Bronchial epithelial cell (primary cell): Measurements from ENCODE around the gene DBF4B. TPM values are rescaled to one million over a fixed set of nuclear protein-coding genes. Genes with fewer than 3 reads are reported as not detected.

Experiments used
- DNase-seq: peaks from one replicate; pipeline ENCODE4 v3.0.0-alpha.2; 2010; ENCODE audit warnings: low read depth
- FAIRE-seq: peaks from 2 replicates; lab custom pipeline; 2011; peaks lifted over from hg19 to GRCh38; lab: Jason Lieb, UNC
- H3K27me3 ChIP-seq: 2 replicates; pipeline ENCODE4 v1.5.1; 2011; ENCODE audit warnings: low read length; ENCODE audit not compliant: control insufficient read depth, insufficient read depth
- H3K36me3 ChIP-seq: 2 replicates; pipeline ENCODE4 v1.5.1; 2011; ENCODE audit warnings: low read length; ENCODE audit not compliant: control insufficient read depth, insufficient read depth
- H3K4me3 ChIP-seq: 2 replicates; pipeline ENCODE4 v1.5.1; 2011; ENCODE audit warnings: mild to moderate bottlenecking, low read depth, low read length, control low read depth
- total RNA-seq: library from RNA; depleted of rRNA; stranded (reverse); fragments of >200 nt; gene quantifications from 2 replicates; pipeline ENCODE4 v1.2.1, GENCODE V29; 2014
- TF ChIP-seq, protein P1 (sequence below): IDR thresholded peaks from 2 replicates; pipeline ENCODE4 v1.5.1; 2011; ENCODE audit warnings: mild to moderate bottlenecking, moderate library complexity, low read length, control low read depth, inconsistent platforms; ENCODE audit not compliant: insufficient read depth, severe bottlenecking

DBF4B gene
- total RNA-seq, 1 donor from 2014 or later, result 0.79 TPM

DNA sequence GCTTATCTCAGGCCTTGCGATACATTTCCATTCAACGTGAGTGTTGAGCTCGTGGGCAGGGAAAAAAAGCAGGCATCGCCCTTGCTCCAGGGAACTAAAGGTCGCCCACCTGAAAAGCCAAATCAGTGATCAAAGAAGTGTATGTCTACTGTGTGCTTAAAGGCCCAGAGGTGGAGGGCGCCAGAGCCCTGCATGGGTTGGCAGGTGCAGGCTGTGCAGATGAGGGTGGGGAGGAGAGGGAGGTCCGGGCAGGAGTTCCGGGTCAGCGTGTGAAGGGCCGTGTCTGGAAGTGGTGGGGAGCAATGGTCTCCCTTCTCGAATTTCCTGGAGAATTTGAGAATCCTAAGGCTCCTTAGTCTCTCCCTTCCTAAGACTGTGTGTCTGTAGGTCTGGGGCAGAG, 57.5 kb downstream of the DBF4B start:
- Histone ChIP-seq H3K36me3 (no peaks in the 10 kb centered on the region), H3K4me3 (no peak overlapping the region), H3K27me3 (peaks cover 16% of the 10 kb centered on the region)
- FAIRE-seq (no peak), DNase-seq (no peak)
- TF ChIP-seq, protein P1, sequence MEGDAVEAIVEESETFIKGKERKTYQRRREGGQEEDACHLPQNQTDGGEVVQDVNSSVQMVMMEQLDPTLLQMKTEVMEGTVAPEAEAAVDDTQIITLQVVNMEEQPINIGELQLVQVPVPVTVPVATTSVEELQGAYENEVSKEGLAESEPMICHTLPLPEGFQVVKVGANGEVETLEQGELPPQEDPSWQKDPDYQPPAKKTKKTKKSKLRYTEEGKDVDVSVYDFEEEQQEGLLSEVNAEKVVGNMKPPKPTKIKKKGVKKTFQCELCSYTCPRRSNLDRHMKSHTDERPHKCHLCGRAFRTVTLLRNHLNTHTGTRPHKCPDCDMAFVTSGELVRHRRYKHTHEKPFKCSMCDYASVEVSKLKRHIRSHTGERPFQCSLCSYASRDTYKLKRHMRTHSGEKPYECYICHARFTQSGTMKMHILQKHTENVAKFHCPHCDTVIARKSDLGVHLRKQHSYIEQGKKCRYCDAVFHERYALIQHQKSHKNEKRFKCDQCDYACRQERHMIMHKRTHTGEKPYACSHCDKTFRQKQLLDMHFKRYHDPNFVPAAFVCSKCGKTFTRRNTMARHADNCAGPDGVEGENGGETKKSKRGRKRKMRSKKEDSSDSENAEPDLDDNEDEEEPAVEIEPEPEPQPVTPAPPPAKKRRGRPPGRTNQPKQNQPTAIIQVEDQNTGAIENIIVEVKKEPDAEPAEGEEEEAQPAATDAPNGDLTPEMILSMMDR, result no peak

DNA sequence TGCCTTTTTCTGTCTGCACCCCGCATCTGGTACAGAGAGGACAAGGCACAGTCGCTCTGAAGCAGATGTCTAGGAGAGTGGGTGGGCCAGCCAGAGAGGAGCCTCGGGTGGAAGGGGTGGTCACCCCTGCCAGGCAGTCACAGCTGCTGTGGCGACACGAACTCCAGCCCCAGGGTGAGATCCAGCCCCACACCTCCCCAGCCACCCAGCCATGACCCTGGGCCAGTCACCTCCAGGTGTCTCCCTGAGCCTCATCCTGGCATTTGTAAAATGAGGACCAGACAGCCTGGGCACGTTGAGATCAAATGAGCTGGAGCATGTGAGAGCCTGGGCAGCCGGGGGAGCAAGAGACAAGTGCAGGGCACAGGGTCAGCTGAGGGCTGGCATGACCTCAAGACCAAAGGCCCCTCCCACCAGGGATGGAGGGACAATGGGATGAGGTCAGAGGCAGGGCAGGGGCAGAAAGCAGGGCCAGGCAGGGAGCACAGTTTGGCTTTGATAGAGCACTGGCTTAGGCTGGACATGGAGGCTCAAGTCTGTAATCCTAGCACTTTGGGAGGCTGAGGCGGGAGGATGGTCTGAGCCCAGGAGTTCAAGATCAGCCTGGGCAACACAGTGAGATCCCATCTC, 58.1 kb downstream of the DBF4B start:
- no peaks in the 10 kb centered on the region for H3K36me3 ChIP-seq
- H3K4me3 ChIP-seq, result no peak overlapping the region
- H3K27me3 ChIP-seq, result peaks cover 12% of the 10 kb centered on the region
- TF ChIP-seq, protein P1, result no peak
- FAIRE-seq (no peak), DNase-seq (no peak)

DNA sequence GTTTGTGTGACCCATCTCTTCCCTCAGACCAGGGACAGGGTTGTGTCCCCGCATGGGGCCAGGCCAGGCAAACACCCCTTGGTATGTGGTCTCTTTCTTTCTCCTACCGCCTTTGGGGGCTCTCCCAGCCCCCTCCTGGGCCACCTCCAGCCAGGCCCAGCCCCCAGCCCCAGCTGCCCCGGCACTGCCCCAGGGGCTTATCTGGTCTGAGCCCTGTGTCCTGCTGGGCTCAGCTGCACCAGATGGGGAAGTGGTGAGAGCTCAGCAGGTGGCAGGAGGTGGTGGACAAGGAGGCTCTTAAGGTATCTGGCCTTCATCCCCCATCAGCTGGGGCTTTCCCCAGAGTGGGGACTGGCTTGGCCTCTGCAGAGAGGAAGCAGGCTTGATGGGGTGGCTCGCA, 59.0 kb downstream of the DBF4B start:
- TF ChIP-seq, protein P1, result no peak
- peaks cover 12% of the 10 kb centered on the region for H3K27me3 ChIP-seq
- FAIRE-seq, result no peak

DNA sequence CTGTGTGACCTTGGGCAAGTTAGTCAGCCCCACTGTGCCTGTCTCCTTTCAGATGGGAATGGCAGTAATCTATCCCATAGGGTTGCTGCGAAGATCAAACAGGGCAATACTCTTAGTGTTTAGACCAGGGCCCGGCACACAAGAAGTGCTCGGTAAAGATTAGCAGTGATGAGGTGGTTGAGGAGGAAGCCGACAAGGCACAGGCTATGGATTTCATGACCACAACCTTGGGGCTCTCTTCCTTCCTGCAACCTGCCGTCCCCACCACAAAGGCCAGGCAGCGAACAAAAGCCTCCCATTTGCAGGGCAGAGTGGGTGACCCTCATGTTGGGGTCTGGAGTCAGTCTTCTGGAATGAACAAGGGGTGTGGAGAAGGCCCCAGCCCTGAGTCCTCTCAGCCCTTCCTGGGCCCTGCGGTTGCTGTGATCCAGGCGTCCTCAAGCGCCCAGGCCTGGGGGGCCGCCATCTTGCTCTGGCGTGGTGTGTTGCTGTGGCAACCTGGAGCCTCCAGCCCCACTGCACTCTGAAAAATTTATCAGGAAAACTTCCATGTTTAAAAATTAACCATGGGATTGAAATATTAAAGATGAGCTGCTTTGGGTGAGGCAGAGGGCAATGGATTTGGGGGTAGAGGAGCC, 60.2 kb downstream of the DBF4B start:
- Histone ChIP-seq H3K4me3 (no peak overlapping the region), H3K36me3 (no peaks in the 10 kb centered on the region), H3K27me3 (peaks cover 14% of the 10 kb centered on the region)
- FAIRE-seq (no peak), DNase-seq (no peak)
- TF ChIP-seq, protein P1, result no peak

More for the DNA sequence above, 59.0 kb downstream of the DBF4B start:
- no peaks in the 10 kb centered on the region for H3K36me3 ChIP-seq
- no peak for DNase-seq
- no peak overlapping the region for H3K4me3 ChIP-seq

DNA sequence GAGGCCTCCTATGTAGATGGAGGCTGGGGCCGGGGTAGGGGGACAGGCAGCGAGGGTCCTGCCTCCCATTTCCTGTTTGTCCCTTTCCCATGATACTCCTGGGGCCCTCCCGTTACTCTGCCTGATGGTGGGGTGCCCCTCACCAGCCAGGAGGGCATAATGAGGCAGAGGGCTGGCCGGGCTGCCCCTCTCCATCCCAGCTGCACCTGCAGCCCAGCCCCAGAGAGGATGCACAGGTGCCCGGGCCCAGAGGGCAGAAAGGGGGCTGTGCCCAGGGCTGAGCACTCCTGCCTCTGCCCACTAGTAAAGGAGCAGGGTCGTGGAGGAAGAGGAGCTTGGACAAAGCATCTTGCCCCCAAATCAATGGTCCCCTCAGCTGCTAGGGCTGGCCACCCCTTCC, 60.8 kb downstream of the DBF4B start:
- H3K27me3 ChIP-seq, result peaks cover 14% of the 10 kb centered on the region
- TF ChIP-seq, protein P1, result no peak

DNA sequence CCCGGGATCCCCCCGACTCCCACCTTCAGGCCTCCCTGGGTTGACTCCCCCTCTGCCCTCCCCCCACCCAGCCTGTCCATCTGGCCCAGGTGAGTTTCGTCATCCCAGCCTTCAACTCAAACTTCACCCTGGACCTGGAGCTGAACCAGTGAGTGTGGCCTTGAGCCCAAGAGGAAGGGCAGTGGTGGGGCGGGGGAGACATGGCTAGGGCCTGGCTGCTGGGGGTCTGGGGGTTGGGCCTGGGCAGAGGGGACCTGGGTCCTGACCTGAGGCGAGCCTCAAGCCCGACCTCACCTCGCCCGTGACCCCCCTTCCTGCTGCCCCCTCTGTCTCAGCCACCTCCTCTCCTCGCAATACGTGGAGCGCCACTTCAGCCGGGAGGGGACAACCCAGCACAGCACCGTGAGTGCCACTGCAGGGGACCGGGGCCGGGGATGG, 61.2 kb downstream of the DBF4B start:
- TF ChIP-seq, protein P1, result no peak
- Histone ChIP-seq H3K4me3 (no peak overlapping the region), H3K36me3 (no peaks in the 10 kb centered on the region), H3K27me3 (peaks cover 14% of the 10 kb centered on the region)
- DNase-seq (no peak), FAIRE-seq (no peak)

More for the DNA sequence above, 60.8 kb downstream of the DBF4B start:
- no peak for DNase-seq
- H3K4me3 ChIP-seq, result no peak overlapping the region
- no peak for FAIRE-seq
- H3K36me3 ChIP-seq, result no peaks in the 10 kb centered on the region
